H9 (cell line): Measurements from ENCODE around the gene SLC16A7. TPM values are rescaled to one million over a fixed set of nuclear protein-coding genes. Genes with fewer than 3 reads are reported as not detected.

Experiments
- DNase-seq: peaks from one replicate; pipeline ENCODE4 v3.0.0-alpha.2; 2017
- H2AFZ ChIP-seq: one replicate; pipeline ENCODE4 v1.6.1; 2013; ENCODE audit warnings: mild to moderate bottlenecking, low read length, control low read depth, moderate library complexity
- H2AK5ac ChIP-seq: 2 replicates; pipeline ENCODE4 v1.6.1; 2013; ENCODE audit warnings: low read length, control low read depth, mixed read lengths; ENCODE audit not compliant: insufficient read length
- H2BK120ac ChIP-seq: one replicate; pipeline ENCODE4 v1.6.1; 2013; ENCODE audit warnings: low read depth, mild to moderate bottlenecking, low read length, control low read depth, inconsistent platforms; ENCODE audit not compliant: poor library complexity, severe bottlenecking
- H2BK12ac ChIP-seq: 2 replicates; pipeline ENCODE4 v1.6.1; 2013; ENCODE audit warnings: low read length, control low read depth, mixed read lengths, low read depth; ENCODE audit not compliant: insufficient read length
- H2BK15ac ChIP-seq: 2 replicates; pipeline ENCODE4 v1.6.1; 2013; ENCODE audit warnings: low read depth, low read length, control low read depth
- H2BK20ac ChIP-seq: one replicate; pipeline ENCODE4 v1.6.1; 2013; ENCODE audit warnings: low read depth, mild to moderate bottlenecking, low read length, control low read depth, inconsistent platforms; ENCODE audit not compliant: poor library complexity, severe bottlenecking
- H2BK5ac ChIP-seq: 2 replicates; pipeline ENCODE4 v1.6.1; 2013; ENCODE audit warnings: low read length, control low read depth, mixed read lengths; ENCODE audit not compliant: insufficient read length
- H3K14ac ChIP-seq: 2 replicates; pipeline ENCODE4 v1.6.1; 2013; ENCODE audit warnings: low read length, control low read depth; ENCODE audit not compliant: insufficient read depth
- H3K18ac ChIP-seq: 2 replicates; pipeline ENCODE4 v1.6.1; 2013; ENCODE audit warnings: low read depth, mild to moderate bottlenecking, mixed read lengths, low read length, control low read depth; ENCODE audit not compliant: insufficient read length
- H3K23ac ChIP-seq: 2 replicates; pipeline ENCODE4 v1.6.1; 2013; ENCODE audit warnings: low read length, control low read depth, mixed read lengths, low read depth; ENCODE audit not compliant: insufficient read length
- H3K23me2 ChIP-seq: 2 replicates; pipeline ENCODE4 v1.6.1; 2013; ENCODE audit warnings: low read depth, mild to moderate bottlenecking, mixed read lengths, low read length, control low read depth; ENCODE audit not compliant: insufficient read length, poor library complexity, severe bottlenecking
- H3K27ac ChIP-seq: 2 replicates; pipeline ENCODE4 v1.5.1; 2013; ENCODE audit warnings: low read length, control low read depth, mixed read lengths, low read depth; ENCODE audit not compliant: insufficient read length
- H3K27me3 ChIP-seq: 2 replicates; pipeline ENCODE4 v1.6.1; 2013; ENCODE audit warnings: low read length, control low read depth, inconsistent platforms; ENCODE audit not compliant: insufficient read depth
- H3K4ac ChIP-seq: 2 replicates; pipeline ENCODE4 v1.6.1; 2013; ENCODE audit warnings: low read depth, mild to moderate bottlenecking, control low read depth, inconsistent platforms, low read length, moderate library complexity
- H3K4me1 ChIP-seq: 2 replicates; pipeline ENCODE4 v1.6.1; 2013; ENCODE audit warnings: low read length, control low read depth, inconsistent platforms; ENCODE audit not compliant: insufficient read depth
- H3K4me2 ChIP-seq: 2 replicates; pipeline ENCODE4 v1.6.1; 2013; ENCODE audit warnings: low read length, control low read depth, mixed read lengths; ENCODE audit not compliant: insufficient read length, insufficient read depth
- H3K56ac ChIP-seq: 2 replicates; pipeline ENCODE4 v1.6.1; 2013; ENCODE audit warnings: low read depth, mild to moderate bottlenecking, mixed read lengths, low read length, control low read depth; ENCODE audit not compliant: insufficient read length
- H3K79me1 ChIP-seq: 2 replicates; pipeline ENCODE4 v1.6.1; 2013; ENCODE audit warnings: low read depth, mild to moderate bottlenecking, moderate library complexity, low read length, control low read depth, inconsistent platforms; ENCODE audit not compliant: insufficient read depth, poor library complexity, severe bottlenecking
- H3K79me2 ChIP-seq: 2 replicates; pipeline ENCODE4 v1.6.1; 2013; ENCODE audit warnings: low read length, control low read depth, inconsistent platforms; ENCODE audit not compliant: insufficient read depth
- H3K9ac ChIP-seq: 2 replicates; pipeline ENCODE4 v1.6.1; 2013; ENCODE audit warnings: low read length, control low read depth, mixed read lengths; ENCODE audit not compliant: insufficient read length; ENCODE audit errors: extremely low read depth
- H3K9me3 ChIP-seq: one replicate; pipeline ENCODE4 v1.6.1; 2013; ENCODE audit warnings: low read depth, low read length, inconsistent platforms; ENCODE audit not compliant: control insufficient read depth
- H3T11ph ChIP-seq: one replicate; pipeline ENCODE4 v1.6.1; 2013; ENCODE audit warnings: mild to moderate bottlenecking, low read length, control low read depth, inconsistent platforms
- H4K20me1 ChIP-seq: one replicate; pipeline ENCODE4 v1.6.1; 2013; ENCODE audit not compliant: control insufficient read depth, insufficient read length, insufficient read depth
- H4K5ac ChIP-seq: 2 replicates; pipeline ENCODE4 v1.6.1; 2013; ENCODE audit warnings: low read depth, mild to moderate bottlenecking, mixed read lengths, low read length, control low read depth; ENCODE audit not compliant: insufficient read length
- H4K8ac ChIP-seq: replicated peaks from 2 replicates; pipeline ENCODE4 v1.6.1; 2013; ENCODE audit warnings: low read length, control low read depth, mixed read lengths, low read depth; ENCODE audit not compliant: insufficient read length
- H4K91ac ChIP-seq: 2 replicates; pipeline ENCODE4 v1.6.1; 2013; ENCODE audit warnings: low read depth, mild to moderate bottlenecking, moderate library complexity, mixed read lengths, low read length, control low read depth; ENCODE audit not compliant: insufficient read length
- H3K27ac Mint-ChIP-seq, 3 experiments: 2 replicates in 2 of 3; 3 replicates in 1 of 3; pipeline ENCODE4 v1.8.0; 2020 to 2021; ENCODE audit warnings: mixed read lengths in 3 of 3, mild to moderate bottlenecking in 1 of 3, moderate library complexity in 1 of 3
- H3K27me3 Mint-ChIP-seq: 2 replicates; pipeline ENCODE4 v1.8.0; 2021; ENCODE audit warnings: low read depth, mild to moderate bottlenecking, moderate library complexity, mixed read lengths
- H3K36me3 Mint-ChIP-seq, 3 experiments: 2 replicates in 2 of 3; 3 replicates in 1 of 3; pipeline ENCODE4 v1.8.0; 2020 to 2021; ENCODE audit warnings: low read depth in 3 of 3, mixed read lengths in 3 of 3; ENCODE audit not compliant: insufficient read depth in 1 of 3
- H3K4me1 Mint-ChIP-seq, 2 experiments: 2 replicates each; pipeline ENCODE4 v1.8.0; 2020; ENCODE audit warnings: mixed read lengths in 2 of 2
- H3K4me3 Mint-ChIP-seq, 2 experiments: 2 replicates in 1 of 2; 3 replicates in 1 of 2; pipeline ENCODE4 v1.8.0; 2020 to 2021; ENCODE audit warnings: mild to moderate bottlenecking in 2 of 2, mixed read lengths in 2 of 2, moderate library complexity in 1 of 2
- H3K9me3 Mint-ChIP-seq, 2 experiments: 2 replicates in 1 of 2; 3 replicates in 1 of 2; pipeline ENCODE4 v1.8.0; 2020; ENCODE audit warnings: mild to moderate bottlenecking in 2 of 2, mixed read lengths in 2 of 2, moderate library complexity in 1 of 2
- total RNA-seq: library from RNA; stranded (reverse); gene quantifications from 2 replicates; pipeline ENCODE4 v1.2.1, GENCODE V29; 2021
- TF ChIP-seq, protein P1 (sequence below): fragments of 200-600 bp; sonication (generic); conservative IDR thresholded peaks from 3 replicates; pipeline ENCODE4 v1.8.0; 2021; ENCODE audit warnings: antibody characterized with exemption, mild to moderate bottlenecking

SLC16A7 gene
- total RNA-seq, 1 experiment from 2014 or later, result 2.2 TPM

DNA sequence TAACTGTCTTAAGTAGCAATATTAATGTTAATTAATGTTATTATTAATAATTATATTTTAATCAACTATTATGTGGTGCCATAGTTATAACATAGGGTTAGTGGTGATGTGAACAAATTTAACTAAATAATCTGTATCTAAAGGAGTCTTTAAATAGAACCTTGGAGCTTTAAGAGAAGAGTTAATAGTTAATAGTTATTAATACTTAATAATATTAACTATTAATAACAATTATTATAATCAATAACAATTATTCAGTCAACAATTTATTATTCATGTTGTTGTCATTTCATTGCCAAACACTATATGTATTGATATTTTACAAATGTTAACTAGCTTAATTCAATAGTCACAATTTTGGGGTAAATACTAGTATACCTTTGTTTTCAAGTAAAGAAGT, 58.2 kb downstream of the SLC16A7 start:
- Histone ChIP-seq H4K5ac (no peak overlapping the region), H2AK5ac (no peak overlapping the region), H4K8ac (no peak overlapping the region), H4K20me1 (no peaks in the 10 kb centered on the region), H3K56ac (no peak overlapping the region), H2BK5ac (no peak overlapping the region), H2BK12ac (no peak overlapping the region), H3K79me1 (no peaks in the 10 kb centered on the region), H3K4me1 (no peaks in the 10 kb centered on the region; the same call in 1 of the 2 replicates), H2BK20ac (no peak overlapping the region), H3K23me2 (no peaks in the 10 kb centered on the region), H3K9me3 (no peaks in the 10 kb centered on the region), H2AFZ (no peak overlapping the region), H3K27me3 (no peaks in the 10 kb centered on the region), H3K4me2 (no peak overlapping the region), H3T11ph (no peak overlapping the region), H3K79me2 (no peaks in the 10 kb centered on the region), H2BK120ac (no peak overlapping the region), H3K9ac (no peak overlapping the region), H3K27ac (no peak overlapping the region), H4K91ac (no peak overlapping the region), H3K18ac (no peak overlapping the region), H2BK15ac (no peak overlapping the region), H3K14ac (no peak overlapping the region), H3K4ac (no peak overlapping the region), H3K23ac (no peak overlapping the region)
- DNase-seq, result no peak
- H3K27me3 Mint-ChIP-seq, result no peaks in the 10 kb centered on the region
- no peaks in the 10 kb centered on the region for H3K9me3 Mint-ChIP-seq
- H3K27ac Mint-ChIP-seq, result no peak overlapping the region
- H3K4me1 Mint-ChIP-seq, result no peaks in the 10 kb centered on the region
- TF ChIP-seq, protein P1, sequence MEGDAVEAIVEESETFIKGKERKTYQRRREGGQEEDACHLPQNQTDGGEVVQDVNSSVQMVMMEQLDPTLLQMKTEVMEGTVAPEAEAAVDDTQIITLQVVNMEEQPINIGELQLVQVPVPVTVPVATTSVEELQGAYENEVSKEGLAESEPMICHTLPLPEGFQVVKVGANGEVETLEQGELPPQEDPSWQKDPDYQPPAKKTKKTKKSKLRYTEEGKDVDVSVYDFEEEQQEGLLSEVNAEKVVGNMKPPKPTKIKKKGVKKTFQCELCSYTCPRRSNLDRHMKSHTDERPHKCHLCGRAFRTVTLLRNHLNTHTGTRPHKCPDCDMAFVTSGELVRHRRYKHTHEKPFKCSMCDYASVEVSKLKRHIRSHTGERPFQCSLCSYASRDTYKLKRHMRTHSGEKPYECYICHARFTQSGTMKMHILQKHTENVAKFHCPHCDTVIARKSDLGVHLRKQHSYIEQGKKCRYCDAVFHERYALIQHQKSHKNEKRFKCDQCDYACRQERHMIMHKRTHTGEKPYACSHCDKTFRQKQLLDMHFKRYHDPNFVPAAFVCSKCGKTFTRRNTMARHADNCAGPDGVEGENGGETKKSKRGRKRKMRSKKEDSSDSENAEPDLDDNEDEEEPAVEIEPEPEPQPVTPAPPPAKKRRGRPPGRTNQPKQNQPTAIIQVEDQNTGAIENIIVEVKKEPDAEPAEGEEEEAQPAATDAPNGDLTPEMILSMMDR, result no peak
- H3K36me3 Mint-ChIP-seq, result no peaks in the 10 kb centered on the region
- H3K4me3 Mint-ChIP-seq, result no peak overlapping the region
